Muscle of leg (tissue), 11 donors: Measurements from ENCODE around the gene TERT. TPM values are rescaled to one million over a fixed set of nuclear protein-coding genes. Genes with fewer than 3 reads are reported as not detected.
"Not testable (repeated sequence)": the region's sequence is repeated elsewhere in the genome, so short reads cannot be mapped to it uniquely, and the experiment has no call there.

ENCODE experiments used
- DNase-seq: peaks from one replicate; pipeline ENCODE4 v3.0.0; 2013
- H3K27ac ChIP-seq: one replicate; pipeline ENCODE4 v1.5.1; 2013; ENCODE audit warnings: mild to moderate bottlenecking, low read length, control low read depth
- H3K27me3 ChIP-seq: one replicate; pipeline ENCODE4 v1.6.1; 2013; ENCODE audit warnings: low read length; ENCODE audit not compliant: control insufficient read depth, insufficient read depth
- H3K36me3 ChIP-seq: one replicate; pipeline ENCODE4 v1.6.1; 2013; ENCODE audit warnings: low read length; ENCODE audit not compliant: control insufficient read depth, insufficient read depth
- H3K4me1 ChIP-seq: one replicate; pipeline ENCODE4 v1.6.1; 2013; ENCODE audit warnings: low read length; ENCODE audit not compliant: control insufficient read depth, insufficient read depth
- H3K4me3 ChIP-seq: one replicate; pipeline ENCODE4 v1.5.1; 2013; ENCODE audit warnings: low read length, control low read depth
- H3K9me3 ChIP-seq: replicated peaks from 2 replicates; pipeline ENCODE4 v1.6.1; 2013; ENCODE audit warnings: low read depth, low read length; ENCODE audit not compliant: control insufficient read depth
- WGBS: methylation state at CpG from one replicate; pipeline ENCODE4 v1.1.5; 2013; ENCODE audit warnings: missing lambda C conversion rate; ENCODE audit not compliant: insufficient coverage; 5-methylcytosine and 5-hydroxymethylcytosine counted together
- polyA plus RNA-seq, 8 donors: library from polyadenylated mRNA; unstranded; fragments of 120-200 nt; gene quantifications; one replicate each; pipeline versions ENCODE4 v1.2.1 to v1.2.3, GENCODE V29; 2013; ENCODE audit warnings: inconsistent platforms in 1 of 8, low replicate concordance in 1 of 8; ENCODE audit not compliant: insufficient read length in 8 of 8, insufficient read depth in 1 of 8
- total RNA-seq: library from RNA; stranded (reverse); fragments of 120-200 nt; gene quantifications from one replicate; pipeline ENCODE4 v1.2.4, GENCODE V29; 2013

The TERT gene
- total and polyA plus RNA-seq, 9 donors, result 0.05 to 0.23 (median 0.15) TPM; not detected in 5

GRCh38 chr5:1331861-1332405 is 37.1 kb upstream of the TERT start:
- 87% methylated on average over 11 of the region's 11 CpGs for WGBS
- Histone ChIP-seq H3K9me3 (no peaks in the 10 kb centered on the region), H3K27ac (peak overlapping the region; percentile 20), H3K27me3 (no peaks in the 10 kb centered on the region), H3K36me3 (peaks cover 67% of the 10 kb centered on the region), H3K4me1 (peaks cover 28% of the 10 kb centered on the region), H3K4me3 (no peak overlapping the region)
- no peak for DNase-seq

GRCh38 chr5:1330847-1331831 is 36.3 kb upstream of the TERT start:
- DNase-seq, result peak; percentile 46
- H3K4me1 ChIP-seq, result peaks cover 29% of the 10 kb centered on the region
- H3K36me3 ChIP-seq, result peaks cover 59% of the 10 kb centered on the region
- H3K4me3 ChIP-seq, result no peak overlapping the region
- H3K27me3 ChIP-seq, result no peaks in the 10 kb centered on the region
- WGBS, result 81% methylated on average over 33 of the region's 35 CpGs
- H3K27ac ChIP-seq, result peak overlapping the region; percentile 49
- no peaks in the 10 kb centered on the region for H3K9me3 ChIP-seq

GRCh38 chr5:1330146-1330846 is 35.4 kb upstream of the TERT start:
- H3K36me3 ChIP-seq, result peaks cover 57% of the 10 kb centered on the region
- no peak overlapping the region for H3K4me3 ChIP-seq
- 91% methylated on average over 15 of the region's 23 CpGs for WGBS
- H3K4me1 ChIP-seq, result peaks cover 33% of the 10 kb centered on the region
- H3K27me3 ChIP-seq, result no peaks in the 10 kb centered on the region
- peak; percentile 71 for DNase-seq
- peak overlapping the region; percentile 49 for H3K27ac ChIP-seq
- H3K9me3 ChIP-seq, result no peaks in the 10 kb centered on the region

GRCh38 chr5:1329111-1329579 is 34.3 kb upstream of the TERT start:
- no peaks in the 10 kb centered on the region for H3K9me3 ChIP-seq

GRCh38 chr5:1328237-1329110 is 33.6 kb upstream of the TERT start:
- peaks cover 57% of the 10 kb centered on the region for H3K36me3 ChIP-seq

More at GRCh38 chr5:1329111-1329579, 34.3 kb upstream of the TERT start:
- Histone ChIP-seq H3K4me3 (no peak overlapping the region), H3K4me1 (peaks cover 33% of the 10 kb centered on the region), H3K27me3 (no peaks in the 10 kb centered on the region), H3K36me3 (peaks cover 57% of the 10 kb centered on the region), H3K27ac (no peak overlapping the region)
- no peak for DNase-seq
- 97% methylated on average over 9 of the region's 9 CpGs for WGBS

GRCh38 chr5:1326901-1327756 is 32.3 kb upstream of the TERT start:
- WGBS, result 45% methylated on average over 6 of the region's 6 CpGs
- H3K27ac ChIP-seq, H3K27me3 ChIP-seq, H3K9me3 ChIP-seq, DNase-seq, H3K4me3 ChIP-seq: not testable (repeated sequence)
- Histone ChIP-seq H3K36me3 (peaks cover 58% of the 10 kb centered on the region), H3K4me1 (peaks cover 29% of the 10 kb centered on the region)

More at GRCh38 chr5:1328237-1329110, 33.6 kb upstream of the TERT start:
- WGBS, result 74% methylated on average over 7 of the region's 7 CpGs
- not testable (repeated sequence) for H3K4me3 ChIP-seq, H3K27ac ChIP-seq, DNase-seq, H3K9me3 ChIP-seq, H3K27me3 ChIP-seq
- peaks cover 33% of the 10 kb centered on the region for H3K4me1 ChIP-seq

- not testable (repeated sequence) for H3K4me3 ChIP-seq, H3K9me3 ChIP-seq, H3K27me3 ChIP-seq, H3K27ac ChIP-seq, DNase-seq
- peaks cover 58% of the 10 kb centered on the region for H3K36me3 ChIP-seq
- H3K4me1 ChIP-seq, result peaks cover 23% of the 10 kb centered on the region
- 58% methylated on average over 5 of the region's 5 CpGs for WGBS
Observed at GRCh38 chr5:1326532-1326875, 31.6 kb upstream of the TERT start.

GRCh38 chr5:1325870-1326531 is 31.1 kb upstream of the TERT start:
- Histone ChIP-seq H3K4me3 (no peak overlapping the region), H3K27ac (no peak overlapping the region), H3K9me3 (no peaks in the 10 kb centered on the region), H3K4me1 (peaks cover 18% of the 10 kb centered on the region), H3K27me3 (no peaks in the 10 kb centered on the region), H3K36me3 (peaks cover 56% of the 10 kb centered on the region)
- WGBS, result 84% methylated on average over 22 of the region's 22 CpGs
- DNase-seq, result no peak
